ENCODE results near the gene THAP2.

The THAP2 gene

DNA sequence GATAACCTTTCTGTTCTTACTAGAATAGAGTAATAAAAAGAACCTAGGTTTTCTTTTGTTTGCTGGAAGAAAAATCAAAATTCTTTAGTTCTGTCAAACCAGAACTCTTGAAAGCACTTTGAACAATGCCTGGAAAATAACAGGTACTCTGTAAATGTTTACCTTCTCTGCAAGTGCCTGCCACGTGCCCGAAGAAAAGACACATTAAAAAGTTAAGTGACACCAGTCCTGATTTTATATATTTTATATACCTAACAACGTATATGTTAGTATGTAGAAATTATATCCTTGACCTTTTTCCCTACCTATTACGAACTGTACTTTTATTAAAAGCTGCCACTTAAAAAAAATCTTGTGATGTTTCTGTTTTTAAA lies 976 bp downstream of the THAP2 start:
- Histone ChIP-seq H3K9me3 (replicated peaks in 1 of 11) (no peaks in the 10 kb centered on the region), H3K4me3 (peak overlapping the region; percentile 83 to 98 (median 89)), H4K20me1 (peaks cover 27 to 34% (median 32%) of the 10 kb centered on the region in 11 experiments), H3K27ac (peak overlapping the region; percentile 88 to 98 (median 94)), H3K4me1 (peaks cover 24 to 32% (median 29%) of the 10 kb centered on the region in 10 experiments), H3K4me2 (peak overlapping the region; percentile 75 to 95 (median 85)), H3K9ac (peak overlapping the region; percentile 90 to 99 (median 97)), H3K27me3 (no peaks in the 10 kb centered on the region), H3K36me3 (peaks cover 0 to 27% (median 16%) of the 10 kb centered on the region in 11 experiments; a peak in 18 of 22 replicates)
- TF ChIP-seq Cebpa-rat (IDR thresholded peaks at IDR 0.05) = no peak

DNA sequence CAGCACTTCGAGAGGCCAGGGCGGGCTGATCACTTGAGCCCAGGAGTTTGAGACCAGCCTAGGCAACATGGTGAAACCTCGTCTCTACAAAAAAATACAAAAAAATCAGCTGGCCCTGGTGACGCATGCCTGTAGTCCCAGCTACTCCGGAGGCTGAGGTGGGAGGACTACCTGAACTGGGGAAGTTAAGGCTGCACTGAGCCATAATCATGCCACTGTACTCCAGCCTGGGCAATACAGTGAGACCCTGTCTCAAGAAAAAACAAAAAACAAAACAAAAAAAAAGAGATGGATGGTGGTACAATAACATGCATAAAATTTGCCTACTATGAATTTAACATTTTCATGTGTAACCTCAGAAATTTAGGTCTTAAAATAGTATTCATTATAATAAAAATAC lies 2.2 kb downstream of the THAP2 start:
- no peak for TF ChIP-seq Cebpa-rat (IDR thresholded peaks at IDR 0.05)
- Histone ChIP-seq H3K4me2 (peak overlapping the region; percentile 75 to 95 (median 85); a peak in 21 of 22 replicates), H3K27ac (no peak overlapping the region), H3K4me3 (0 out of 20 replicates have a peak overlapping the region, but pooled peaks of 2 of the 10 experiments have one; percentile 85 to 91), H3K27me3 (no peaks in the 10 kb centered on the region), H3K9me3 (replicated peaks in 1 of 11) (no peaks in the 10 kb centered on the region), H4K20me1 (peaks cover 15 to 23% (median 20%) of the 10 kb centered on the region in 11 experiments), H3K36me3 (peaks cover 0 to 16% (median 4%) of the 10 kb centered on the region in 11 experiments; a peak in 10 of 22 replicates), H3K4me1 (peaks cover 16 to 25% (median 18%) of the 10 kb centered on the region in 10 experiments), H3K9ac (peak overlapping the region in 1 of 11 experiments; percentile 97; a peak in 1 of 22 replicates)

DNA sequence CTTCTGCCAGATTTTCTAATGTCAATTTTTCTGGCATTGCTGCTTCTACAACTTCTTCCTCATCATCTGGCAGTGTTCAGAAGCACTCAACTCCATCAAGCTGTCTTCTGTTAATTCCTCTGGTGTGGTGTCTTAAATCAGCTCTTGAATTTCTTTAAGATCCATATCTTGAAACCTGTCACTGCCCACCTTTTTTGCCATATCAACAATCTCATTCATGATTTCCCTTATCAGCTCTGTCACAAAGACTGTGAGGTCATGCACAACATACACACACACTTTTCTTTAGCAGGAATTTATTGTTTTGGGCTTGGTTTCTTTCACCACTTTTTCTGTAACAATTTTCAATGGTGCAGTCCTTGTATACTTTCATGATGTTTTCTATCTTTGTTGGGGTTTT lies 7.2 kb downstream of the THAP2 start:
- H3K27ac ChIP-seq = no peak overlapping the region
- peaks cover 0 to 8% (median under 1%) of the 10 kb centered on the region in 10 experiments; a peak in 9 of 20 replicates for H3K4me1 ChIP-seq
- no peaks in the 10 kb centered on the region for H3K9me3 ChIP-seq (replicated peaks in 1 of 11)
- peaks cover 0 to 11% (median 0%) of the 10 kb centered on the region in 11 experiments; a peak in 4 of 22 replicates for H3K36me3 ChIP-seq
- no peak overlapping the region for H3K4me3 ChIP-seq
- H3K4me2 ChIP-seq = no peak overlapping the region
- TF ChIP-seq Cebpa-rat (IDR thresholded peaks at IDR 0.05) = no peak
- H3K9ac ChIP-seq = no peak overlapping the region
- no peaks in the 10 kb centered on the region for H3K27me3 ChIP-seq
- no peaks in the 10 kb centered on the region for H4K20me1 ChIP-seq

DNA sequence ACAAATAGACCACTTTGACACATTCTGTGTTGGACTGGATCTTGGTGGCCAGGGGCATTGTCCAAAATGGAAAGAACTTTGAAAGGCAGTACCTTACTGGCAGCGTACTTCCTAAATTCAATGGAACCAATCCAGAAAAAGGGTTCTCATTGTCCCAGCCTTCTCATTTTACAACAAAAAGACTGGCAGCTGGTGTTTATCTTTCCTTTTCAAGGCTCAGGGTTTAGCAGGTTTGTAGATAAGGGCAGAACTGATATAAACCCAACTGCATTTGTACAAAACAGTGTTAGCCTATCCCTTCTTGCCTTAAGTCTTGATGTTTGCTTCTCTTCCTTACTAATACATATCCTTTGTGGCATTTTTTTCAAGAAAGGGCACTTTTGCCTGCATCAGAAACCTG lies 7.7 kb downstream of the THAP2 start:
- H3K9ac ChIP-seq = no peak overlapping the region
- H3K4me2 ChIP-seq = no peak overlapping the region
- H3K4me3 ChIP-seq = no peak overlapping the region
- no peak for TF ChIP-seq Cebpa-rat (IDR thresholded peaks at IDR 0.05)
- H3K36me3 ChIP-seq = peaks cover 0 to 10% (median 0%) of the 10 kb centered on the region in 11 experiments; a peak in 4 of 22 replicates
- H3K27me3 ChIP-seq = no peaks in the 10 kb centered on the region
- H4K20me1 ChIP-seq = no peaks in the 10 kb centered on the region
- peaks cover 0 to 8% (median 0%) of the 10 kb centered on the region in 10 experiments; a peak in 6 of 20 replicates for H3K4me1 ChIP-seq
- H3K9me3 ChIP-seq (replicated peaks in 1 of 11) = no peaks in the 10 kb centered on the region
- no peak overlapping the region for H3K27ac ChIP-seq

DNA sequence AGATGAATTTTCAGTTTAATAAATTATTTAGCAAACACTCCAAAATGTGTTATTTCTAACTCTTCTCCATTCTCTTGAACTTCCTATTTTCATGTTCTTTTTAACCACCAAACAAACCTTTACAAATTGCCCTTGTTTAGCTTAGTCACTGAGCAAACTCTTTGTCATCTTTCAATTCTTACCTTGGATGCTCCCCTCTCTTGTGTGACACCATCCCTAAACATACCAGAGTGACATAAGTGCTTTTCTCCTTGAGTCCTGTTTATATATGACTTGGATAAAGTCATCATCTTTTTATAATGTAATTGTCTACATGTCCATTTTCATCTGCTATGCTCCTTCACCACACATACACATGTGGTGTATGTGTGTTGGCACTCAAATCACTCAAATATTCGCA lies 18.4 kb downstream of the THAP2 start:
- Histone ChIP-seq H3K27me3 (no peaks in the 10 kb centered on the region), H3K4me3 (no peak overlapping the region), H3K9ac (no peak overlapping the region), H3K9me3 (replicated peaks in 1 of 11) (no peaks in the 10 kb centered on the region), H3K4me1 (peaks cover 11 to 20% (median 14%) of the 10 kb centered on the region in 10 experiments), H3K4me2 (no peak overlapping the region), H4K20me1 (no peaks in the 10 kb centered on the region), H3K36me3 (no peaks in the 10 kb centered on the region), H3K27ac (no peak overlapping the region)
- no peak for TF ChIP-seq Cebpa-rat (IDR thresholded peaks at IDR 0.05)

DNA sequence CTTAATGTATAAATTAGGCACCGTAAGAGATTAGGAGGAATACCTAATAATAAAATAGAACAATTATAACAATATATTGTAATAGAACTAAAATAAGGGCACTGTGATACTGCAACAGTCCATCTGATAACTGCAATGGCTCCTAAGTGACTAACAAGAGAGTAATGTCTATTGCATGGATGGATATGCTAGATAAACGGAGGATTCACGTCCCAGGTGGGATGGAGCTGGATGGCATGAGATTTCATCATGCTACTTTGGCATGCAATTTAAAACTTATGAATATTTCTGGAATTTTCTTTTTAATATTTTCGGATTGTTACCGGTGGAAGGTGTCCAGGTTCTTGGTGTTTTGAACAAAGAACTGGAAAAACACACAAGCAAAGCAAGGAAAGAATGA lies 19.5 kb downstream of the THAP2 start:
- H3K4me1 ChIP-seq = peaks cover 23 to 30% (median 26%) of the 10 kb centered on the region in 10 experiments
- no peaks in the 10 kb centered on the region for H3K9me3 ChIP-seq (replicated peaks in 1 of 11)
- TF ChIP-seq Cebpa-rat (IDR thresholded peaks at IDR 0.05) = no peak
- H4K20me1 ChIP-seq = no peaks in the 10 kb centered on the region
- H3K36me3 ChIP-seq = no peaks in the 10 kb centered on the region
- no peak overlapping the region for H3K4me2 ChIP-seq
- no peak overlapping the region for H3K4me3 ChIP-seq
- no peak overlapping the region for H3K9ac ChIP-seq
- no peaks in the 10 kb centered on the region for H3K27me3 ChIP-seq
- H3K27ac ChIP-seq = no peak overlapping the region

DNA sequence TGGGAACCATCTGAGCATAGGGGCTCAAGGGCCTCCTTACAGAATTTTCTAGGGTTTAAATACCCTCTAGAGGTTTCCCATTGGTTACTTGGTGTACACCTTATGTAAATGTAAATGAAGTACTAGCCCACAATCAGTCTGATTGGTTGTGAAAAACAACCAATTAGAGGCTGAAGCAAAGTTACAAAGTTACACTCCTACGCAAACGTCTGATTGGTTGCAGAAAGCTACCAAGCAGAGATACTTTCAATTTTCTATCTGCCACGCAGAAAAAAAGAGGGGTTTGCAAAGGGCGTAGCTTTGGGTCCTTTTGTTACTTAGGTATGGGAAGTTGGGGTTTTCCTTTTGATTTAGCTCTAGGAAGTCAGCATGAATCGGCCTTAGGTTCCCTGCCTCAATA lies 20.0 kb downstream of the THAP2 start:
- Histone ChIP-seq H3K27ac (no peak overlapping the region), H3K9me3 (replicated peaks in 1 of 11) (no peaks in the 10 kb centered on the region), H3K4me1 (peaks cover 27 to 34% (median 30%) of the 10 kb centered on the region in 10 experiments), H3K4me3 (no peak overlapping the region), H3K4me2 (no peak overlapping the region), H3K27me3 (no peaks in the 10 kb centered on the region), H4K20me1 (no peaks in the 10 kb centered on the region), H3K9ac (no peak overlapping the region), H3K36me3 (no peaks in the 10 kb centered on the region)
- no peak for TF ChIP-seq Cebpa-rat (IDR thresholded peaks at IDR 0.05)

DNA sequence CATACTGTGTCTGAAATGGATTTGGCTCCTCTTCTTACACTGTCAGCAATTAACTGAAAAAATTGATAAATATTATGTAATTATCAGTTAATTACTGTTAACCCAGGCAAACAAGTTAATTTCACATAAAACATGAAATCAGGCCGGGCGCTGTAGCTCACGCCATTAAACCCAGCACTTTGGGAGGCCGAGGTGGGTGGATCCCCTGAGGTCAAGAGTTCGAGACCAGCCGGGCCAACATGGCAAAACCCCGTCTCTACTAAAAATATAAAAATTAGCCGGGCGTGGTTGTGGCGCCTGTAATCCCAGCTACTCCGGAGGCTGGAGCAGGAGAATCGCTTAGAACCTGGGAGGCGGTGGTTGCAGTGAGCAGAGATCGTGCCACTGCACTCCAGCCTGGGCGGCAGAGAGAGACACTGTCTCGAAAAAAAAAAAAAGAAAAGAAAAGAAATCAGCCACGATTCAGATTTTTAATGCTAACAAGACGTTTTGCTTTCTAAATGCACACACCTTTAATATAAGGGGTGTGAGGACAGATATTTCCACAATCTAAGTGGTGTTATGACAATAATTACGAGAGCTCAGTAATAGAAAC lies 21.3 kb downstream of the THAP2 start:
- Histone ChIP-seq H3K4me3 (peak overlapping the region; percentile 61 to 75 (median 70)), H3K9ac (peak overlapping the region; percentile 76 to 88 (median 85)), H3K27ac (peak overlapping the region; percentile 35 to 93 (median 85); a peak in 19 of 22 replicates), H3K4me1 (peaks cover 28 to 38% (median 33%) of the 10 kb centered on the region in 10 experiments), H3K4me2 (peak overlapping the region; percentile 78 to 95 (median 89)), H3K27me3 (no peaks in the 10 kb centered on the region), H4K20me1 (no peaks in the 10 kb centered on the region), H3K9me3 (replicated peaks in 1 of 11) (no peaks in the 10 kb centered on the region), H3K36me3 (peaks cover 0 to 6% (median 4%) of the 10 kb centered on the region in 11 experiments; a peak in 5 of 22 replicates)
- TF ChIP-seq Cebpa-rat (IDR thresholded peaks at IDR 0.05) = no peak

DNA sequence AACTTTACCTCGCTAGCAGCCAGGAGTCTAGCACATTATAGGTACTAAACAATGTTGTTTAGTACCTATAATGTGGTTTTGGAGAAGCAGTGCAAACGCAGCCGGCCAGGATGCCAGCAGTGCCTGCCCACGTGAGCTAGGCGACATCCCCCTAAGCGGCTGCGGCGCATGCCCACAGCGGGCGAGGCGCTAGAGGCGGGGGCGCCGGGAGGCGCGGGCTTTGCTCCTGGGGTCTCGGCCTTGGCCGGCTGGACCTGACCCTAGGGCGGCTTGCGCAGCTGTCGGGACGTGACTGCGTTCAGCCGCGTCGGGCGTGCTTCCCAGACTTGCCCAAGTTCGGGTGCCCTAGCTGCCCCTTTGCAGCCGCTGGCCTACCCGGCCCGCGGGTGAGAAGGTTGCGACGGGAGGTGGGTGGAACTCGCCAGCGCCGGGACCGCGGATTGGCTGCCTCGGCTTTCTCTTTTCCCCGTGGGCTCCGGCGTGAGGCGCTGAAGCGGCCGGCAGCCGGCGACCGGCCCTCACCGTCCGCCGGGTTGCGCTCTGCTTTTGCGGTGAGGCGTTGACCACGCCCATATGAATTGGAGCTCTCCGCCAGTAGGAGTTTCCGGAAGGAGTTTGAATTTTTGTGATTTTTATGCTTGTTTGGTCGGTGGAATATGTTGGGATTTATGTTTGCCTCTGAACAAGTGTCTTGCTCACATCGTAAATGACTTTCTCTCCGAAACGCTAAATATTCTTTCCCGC lies 22.0 kb downstream of the THAP2 start, which contains the start of gene TMEM19:
TMEM19 (plus strand) TSS at position 169 of the 744 bp plus-strand sequence. CDS start 599 bp downstream, outside the sequence.
- Histone ChIP-seq H3K4me1 (peaks cover 28 to 38% (median 33%) of the 10 kb centered on the region in 10 experiments), H3K36me3 (peaks cover 0 to 13% (median 7%) of the 10 kb centered on the region in 11 experiments; a peak in 6 of 22 replicates), H3K27me3 (no peaks in the 10 kb centered on the region), H3K9me3 (replicated peaks in 1 of 11) (no peaks in the 10 kb centered on the region), H3K9ac (peak within 1 kb of the TSS; percentile 76 to 88 (median 85)), H4K20me1 (no peaks in the 10 kb centered on the region), H3K4me2 (peak within 1 kb of the TSS; percentile 78 to 99 (median 94)), H3K27ac (peak within 1 kb of the TSS; percentile 35 to 93 (median 85); a peak in 21 of 22 replicates), H3K4me3 (peak within 1 kb of the TSS; percentile 61 to 75 (median 70))
- TF ChIP-seq Cebpa-rat (IDR thresholded peaks at IDR 0.05) = no peak

Measured in BLaER1 treated with 17β-estradiol and CSF1 and Interleukin-3, amounts not matched to agents 10 nM and 100 nM (cell line).